ENCODE measurements around the gene MXRA7.
A peak's percentile ranks its signal among the peaks of the same experiment; 100 is the strongest.

DNA sequence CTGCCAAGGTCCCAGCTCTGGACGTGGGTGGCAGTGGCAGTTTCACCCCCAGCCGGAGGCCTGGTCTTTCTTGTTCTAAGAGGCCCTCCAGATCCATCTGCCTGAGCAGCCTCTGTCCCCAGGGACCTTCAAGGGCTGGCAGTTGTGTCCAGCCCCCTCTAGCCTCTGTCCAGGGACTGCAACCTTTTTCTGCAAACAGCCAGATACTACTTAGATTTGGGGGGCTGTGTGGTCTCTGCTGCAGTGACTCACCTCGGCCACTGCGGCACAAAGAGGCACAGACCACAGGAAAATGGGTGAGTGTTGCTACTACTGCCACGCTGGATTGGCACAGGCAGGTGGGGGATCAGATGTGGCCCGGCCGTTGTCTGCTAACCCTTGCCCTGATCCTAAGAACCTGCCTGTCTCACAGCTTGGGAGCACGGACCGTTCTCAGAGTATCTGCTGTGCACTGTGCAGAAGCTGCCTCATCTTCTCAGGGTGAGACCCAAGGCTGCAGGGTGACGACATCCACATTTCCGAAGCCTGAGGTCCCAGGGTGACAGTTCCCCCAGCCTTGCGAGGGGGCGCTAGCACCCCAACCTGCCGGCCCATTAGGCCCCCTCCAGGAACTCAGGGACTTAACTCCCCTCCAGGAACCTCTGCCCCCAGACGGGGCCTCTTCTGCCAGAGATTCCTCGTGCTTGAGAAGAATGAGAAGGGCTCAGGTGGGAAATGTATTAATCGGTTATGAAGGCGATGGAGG, 27.6 kb downstream of the MXRA7 start:
- TF ChIP-seq, protein P1, sequence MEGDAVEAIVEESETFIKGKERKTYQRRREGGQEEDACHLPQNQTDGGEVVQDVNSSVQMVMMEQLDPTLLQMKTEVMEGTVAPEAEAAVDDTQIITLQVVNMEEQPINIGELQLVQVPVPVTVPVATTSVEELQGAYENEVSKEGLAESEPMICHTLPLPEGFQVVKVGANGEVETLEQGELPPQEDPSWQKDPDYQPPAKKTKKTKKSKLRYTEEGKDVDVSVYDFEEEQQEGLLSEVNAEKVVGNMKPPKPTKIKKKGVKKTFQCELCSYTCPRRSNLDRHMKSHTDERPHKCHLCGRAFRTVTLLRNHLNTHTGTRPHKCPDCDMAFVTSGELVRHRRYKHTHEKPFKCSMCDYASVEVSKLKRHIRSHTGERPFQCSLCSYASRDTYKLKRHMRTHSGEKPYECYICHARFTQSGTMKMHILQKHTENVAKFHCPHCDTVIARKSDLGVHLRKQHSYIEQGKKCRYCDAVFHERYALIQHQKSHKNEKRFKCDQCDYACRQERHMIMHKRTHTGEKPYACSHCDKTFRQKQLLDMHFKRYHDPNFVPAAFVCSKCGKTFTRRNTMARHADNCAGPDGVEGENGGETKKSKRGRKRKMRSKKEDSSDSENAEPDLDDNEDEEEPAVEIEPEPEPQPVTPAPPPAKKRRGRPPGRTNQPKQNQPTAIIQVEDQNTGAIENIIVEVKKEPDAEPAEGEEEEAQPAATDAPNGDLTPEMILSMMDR (conservative IDR thresholded peaks at IDR 0.05; ENCODE audit: low read depth, low read length), result peak; percentile 26; the same call in 1 of the 2 replicates
- TF ChIP-seq, protein P2, sequence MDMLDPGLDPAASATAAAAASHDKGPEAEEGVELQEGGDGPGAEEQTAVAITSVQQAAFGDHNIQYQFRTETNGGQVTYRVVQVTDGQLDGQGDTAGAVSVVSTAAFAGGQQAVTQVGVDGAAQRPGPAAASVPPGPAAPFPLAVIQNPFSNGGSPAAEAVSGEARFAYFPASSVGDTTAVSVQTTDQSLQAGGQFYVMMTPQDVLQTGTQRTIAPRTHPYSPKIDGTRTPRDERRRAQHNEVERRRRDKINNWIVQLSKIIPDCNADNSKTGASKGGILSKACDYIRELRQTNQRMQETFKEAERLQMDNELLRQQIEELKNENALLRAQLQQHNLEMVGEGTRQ (IDR thresholded peaks at IDR 0.05; ENCODE audit: low read depth, low read length), result no peak
- TF ChIP-seq, protein P3, sequence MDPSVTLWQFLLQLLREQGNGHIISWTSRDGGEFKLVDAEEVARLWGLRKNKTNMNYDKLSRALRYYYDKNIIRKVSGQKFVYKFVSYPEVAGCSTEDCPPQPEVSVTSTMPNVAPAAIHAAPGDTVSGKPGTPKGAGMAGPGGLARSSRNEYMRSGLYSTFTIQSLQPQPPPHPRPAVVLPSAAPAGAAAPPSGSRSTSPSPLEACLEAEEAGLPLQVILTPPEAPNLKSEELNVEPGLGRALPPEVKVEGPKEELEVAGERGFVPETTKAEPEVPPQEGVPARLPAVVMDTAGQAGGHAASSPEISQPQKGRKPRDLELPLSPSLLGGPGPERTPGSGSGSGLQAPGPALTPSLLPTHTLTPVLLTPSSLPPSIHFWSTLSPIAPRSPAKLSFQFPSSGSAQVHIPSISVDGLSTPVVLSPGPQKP (IDR thresholded peaks at IDR 0.05; ENCODE audit: borderline replicate concordance, low read depth, low read length), result no peak
- TF ChIP-seq POLR2A (IDR thresholded peaks at IDR 0.05; ENCODE audit: low read depth, low read length) (no peak), MAFK (IDR thresholded peaks at IDR 0.05; ENCODE audit: low read depth, low read length) (no peak), SMC3 (IDR thresholded peaks at IDR 0.05; ENCODE audit: low read depth, low read length) (no peak), CEBPB (IDR thresholded peaks at IDR 0.05; ENCODE audit: low read depth, low read length) (no peak), CHD1 (IDR thresholded peaks at IDR 0.05; ENCODE audit: low read depth, low read length) (no peak)

Measured in IMR-90 (cell line).